ENCODE measurements around the gene ESYT2. TPM values are rescaled to one million over a fixed set of nuclear protein-coding genes. Genes with fewer than 3 reads are reported as not detected.

Gene ESYT2
- total and polyA plus RNA-seq, 9 of the 15 experiments (the other 6 are each of a cell fraction or from before 2014, with no cell fraction given) = 5.8 to 86.9 (median 64.7) TPM

GRCh38 chr7:158849768-158850544 is 20.6 kb upstream of the ESYT2 start:
- Histone ChIP-seq H3K9me1 (ENCODE audit: control insufficient read depth, insufficient read depth, low read length) (no peaks in the 10 kb centered on the region), H3K36me3 (ENCODE audit: control insufficient read depth, insufficient read depth, low read length) (no peaks in the 10 kb centered on the region), H3K27ac (ENCODE audit: extremely low read depth, low read depth, low read length) (no peak overlapping the region), H3K4me3 (no peak overlapping the region), H2AFZ (ENCODE audit: low read depth, low read length) (0 out of 2 replicates have a peak overlapping the region, but pooled peaks have one; percentile 6), H3K9ac (ENCODE audit: insufficient read depth in 1 of 2, low read depth in 2 of 2, low read length in 2 of 2) (no peak overlapping the region; a peak in 1 of 4 replicates), H3K9me3 (replicated peaks; ENCODE audit: control insufficient read depth, insufficient read depth, low read depth, low read length) (peaks cover 2% of the 10 kb centered on the region; the same call in 1 of the 2 replicates), H3K4me2 (ENCODE audit: insufficient read depth, low read length) (no peak overlapping the region), H3K27me3 (ENCODE audit: control insufficient read depth in 2 of 2, insufficient read depth in 2 of 2, low read length in 2 of 2) (no peaks in the 10 kb centered on the region), H4K20me1 (replicated peaks; ENCODE audit: control insufficient read depth, insufficient read depth, low read length) (no peaks in the 10 kb centered on the region), H3K79me2 (ENCODE audit: control insufficient read depth, insufficient read depth, low read length) (no peaks in the 10 kb centered on the region), H3K4me1 (replicated peaks in 1 of 2; ENCODE audit: control insufficient read depth in 2 of 2, insufficient read depth in 2 of 2, low read length in 2 of 2) (peaks cover 10 to 16% of the 10 kb centered on the region in 2 experiments)
- DNase-seq (ENCODE audit: extremely low read depth in 1 of 4, low spot score in 3 of 4) = no peak
- BruUV-seq (replicated peaks) = no TSS peak
- ChIA-PET CTCF (ENCODE audit: low intra/inter-chr PET ratio) (no interaction called here), POLR2A (interaction anchor here (1.4 to 2.2 kb wide), 3 partner anchors 11 to 14 kb away, joined by 3 to 8 read pairs (median 7); no protein-coding TSS in a partner anchor)
- no peak for TF ChIP-seq MTA2 (IDR thresholded peaks at IDR 0.05; ENCODE audit: low read depth)
- TF ChIP-seq SPI1 (IDR thresholded peaks at IDR 0.05; ENCODE audit: borderline replicate concordance, low read depth, low read length) = 0 out of 2 replicates have a peak, but pooled peaks have one; percentile 16
- 0 out of 2 replicates have a peak, but pooled peaks have one; percentile 14 for TF ChIP-seq TRIM28 (IDR thresholded peaks at IDR 0.05)
- TF ChIP-seq FIP1L1 (IDR thresholded peaks at IDR 0.05; ENCODE audit: low read depth, low read length, poor library complexity, severe bottlenecking) = no peak
- intact Hi-C loops (cut with micrococcal nuclease) (no loop called here), in situ Hi-C loops (cut with MboI) (no loop called here)
- ATAC-seq = peak; percentile 14; the same call in 2 of the 3 replicates
- FAIRE-seq = no peak
- WGBS (ENCODE audit: insufficient coverage, low coverage, missing lambda C conversion rate) = 63% methylated on average over 5 of the region's 5 CpGs

DNA sequence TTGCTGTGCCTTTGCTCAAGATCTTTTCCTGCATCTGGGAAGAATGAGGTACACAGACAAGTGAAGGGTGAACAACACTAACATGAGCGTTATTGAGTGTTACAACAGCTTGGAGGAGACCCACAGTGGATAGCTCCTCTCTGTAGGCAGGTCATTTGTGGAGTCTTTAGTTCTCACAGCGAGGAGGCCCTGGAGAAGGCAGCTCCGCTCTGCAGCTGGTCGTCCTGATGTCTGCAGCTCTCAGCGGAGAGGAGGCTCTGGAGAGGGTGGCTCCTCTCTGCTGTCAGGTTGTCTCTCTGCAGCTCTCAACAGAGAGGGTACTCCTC is 20.1 kb upstream of the ESYT2 start:
- H3K4me3 ChIP-seq = no peak overlapping the region
- no peak for FAIRE-seq
- in situ Hi-C loops (cut with MboI) = no loop called here
- H3K27me3 ChIP-seq (ENCODE audit: control insufficient read depth in 2 of 2, insufficient read depth in 2 of 2, low read length in 2 of 2) = no peaks in the 10 kb centered on the region
- no peak for DNase-seq (ENCODE audit: extremely low read depth in 1 of 4, low spot score in 3 of 4)
- H3K36me3 ChIP-seq (ENCODE audit: control insufficient read depth, insufficient read depth, low read length) = no peaks in the 10 kb centered on the region
- intact Hi-C loops (cut with micrococcal nuclease) = no loop called here
- peaks cover 7 to 11% of the 10 kb centered on the region in 2 experiments for H3K4me1 ChIP-seq (replicated peaks in 1 of 2; ENCODE audit: control insufficient read depth in 2 of 2, insufficient read depth in 2 of 2, low read length in 2 of 2)
- H3K4me2 ChIP-seq (ENCODE audit: insufficient read depth, low read length) = no peak overlapping the region
- no peak overlapping the region for H3K9ac ChIP-seq (ENCODE audit: insufficient read depth in 1 of 2, low read depth in 2 of 2, low read length in 2 of 2)
- peaks cover 2% of the 10 kb centered on the region; the same call in 1 of the 2 replicates for H3K9me3 ChIP-seq (replicated peaks; ENCODE audit: control insufficient read depth, insufficient read depth, low read depth, low read length)
- 54% methylated on average over 5 of the region's 5 CpGs for WGBS (ENCODE audit: insufficient coverage, low coverage, missing lambda C conversion rate)
- CTCF ChIA-PET (ENCODE audit: low intra/inter-chr PET ratio) = no interaction called here
- no peaks in the 10 kb centered on the region for H3K79me2 ChIP-seq (ENCODE audit: control insufficient read depth, insufficient read depth, low read length)
- POLR2A ChIA-PET = interaction anchor here (1.4 to 2.2 kb wide), 2 partner anchors 11 to 15 kb away, joined by 3 to 8 read pairs; no protein-coding TSS in a partner anchor
- H3K9me1 ChIP-seq (ENCODE audit: control insufficient read depth, insufficient read depth, low read length) = no peaks in the 10 kb centered on the region
- peak overlapping the region; percentile 48 for H2AFZ ChIP-seq (ENCODE audit: low read depth, low read length)
- BruUV-seq (replicated peaks) = no TSS peak
- H4K20me1 ChIP-seq (replicated peaks; ENCODE audit: control insufficient read depth, insufficient read depth, low read length) = no peaks in the 10 kb centered on the region
- ATAC-seq = peak; percentile 31
- no peak overlapping the region for H3K27ac ChIP-seq (ENCODE audit: extremely low read depth, low read depth, low read length)
- no peak for TF ChIP-seq REST (IDR thresholded peaks at IDR 0.05; ENCODE audit: borderline replicate concordance)
- TF ChIP-seq REST (CRISPR knock-in tag; IDR thresholded peaks at IDR 0.05; ENCODE audit: low read depth) = no peak
- no peak for TF ChIP-seq NEUROD1 (IDR thresholded peaks at IDR 0.05; ENCODE audit: borderline replicate concordance, low read depth, low read length, partially characterized antibody)

Data from K562 (cell line).